GM10266 (cell line): ENCODE results near the gene PCF11.

Experiments
- DNase-seq: peaks from one replicate; pipeline ENCODE4 v3.0.0; 2012; ENCODE audit errors: extremely low spot score
- CTCF ChIP-seq: IDR thresholded peaks from 2 replicates; pipeline ENCODE4 v1.5.1; 2012; ENCODE audit warnings: mild to moderate bottlenecking, low read depth; ENCODE audit not compliant: control insufficient read depth, insufficient read depth; ENCODE audit errors: missing control alignments

Gene PCF11

GRCh38 chr11:83172551-83172950, 15.6 kb downstream of the PCF11 start:
- TF ChIP-seq CTCF, result no peak
- no peak for DNase-seq

DNA sequence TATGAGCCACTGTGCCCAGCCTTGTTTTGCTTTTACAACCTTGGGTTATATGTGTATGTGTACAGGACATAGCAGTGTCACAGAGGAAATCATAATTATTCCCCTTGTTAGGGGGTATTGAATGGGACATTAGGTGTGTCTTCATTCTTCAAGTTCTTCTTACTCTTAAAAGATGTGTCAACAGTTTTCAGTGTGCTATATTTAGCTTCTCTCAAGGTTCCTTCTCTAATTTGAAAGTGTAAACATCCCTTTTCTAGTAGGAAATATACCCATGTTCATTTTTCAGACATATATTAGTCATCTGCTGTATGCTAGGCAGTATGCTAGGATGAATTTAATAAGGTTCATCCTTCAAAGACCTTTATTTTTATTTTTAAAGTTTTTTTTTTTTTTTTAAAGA, 17.1 kb downstream of the PCF11 start:
- TF ChIP-seq CTCF, result no peak
- DNase-seq, result no peak

DNA sequence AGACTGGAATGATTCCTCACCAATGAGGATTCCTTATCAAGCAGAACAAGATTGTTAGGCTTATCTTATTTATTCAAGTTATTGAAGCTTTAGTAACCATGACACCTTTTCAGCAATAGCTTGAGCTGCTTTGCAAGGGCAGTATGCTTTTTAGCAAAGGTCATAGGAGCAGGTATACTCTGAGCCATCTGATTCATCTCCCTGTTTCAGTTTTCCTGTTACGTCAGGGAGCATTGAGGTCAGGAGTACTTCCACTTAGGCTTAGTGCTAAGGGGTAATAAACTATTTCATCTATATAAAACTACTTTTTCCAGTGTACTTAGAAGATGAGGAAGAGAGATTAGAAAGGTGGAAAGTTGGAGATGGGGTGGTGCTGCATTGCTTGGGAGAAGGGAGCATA, 18.9 kb downstream of the PCF11 start:
- TF ChIP-seq CTCF, result no peak

DNA sequence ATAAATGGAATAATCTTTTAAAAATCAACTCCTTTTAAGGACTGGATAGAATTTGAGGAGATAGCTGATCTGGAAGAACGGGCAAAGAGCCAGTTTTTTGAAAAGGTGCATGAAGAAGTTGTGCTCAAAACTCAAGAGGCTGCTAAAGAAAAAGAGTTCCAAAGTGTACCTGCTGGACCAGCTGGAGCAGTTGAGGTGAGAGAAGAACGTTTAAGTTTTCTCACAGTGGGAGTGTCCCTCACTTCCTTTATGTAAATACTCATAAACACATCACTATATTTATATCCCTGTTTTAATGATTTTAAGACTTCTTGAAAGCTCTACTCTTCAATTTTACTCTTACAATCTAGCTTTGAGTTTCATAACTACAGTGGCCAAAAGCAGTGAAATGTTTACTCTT, 24.9 kb downstream of the PCF11 start:
- no peak for DNase-seq
- TF ChIP-seq CTCF, result no peak

More for the DNA sequence above, 18.9 kb downstream of the PCF11 start:
- DNase-seq, result no peak

DNA sequence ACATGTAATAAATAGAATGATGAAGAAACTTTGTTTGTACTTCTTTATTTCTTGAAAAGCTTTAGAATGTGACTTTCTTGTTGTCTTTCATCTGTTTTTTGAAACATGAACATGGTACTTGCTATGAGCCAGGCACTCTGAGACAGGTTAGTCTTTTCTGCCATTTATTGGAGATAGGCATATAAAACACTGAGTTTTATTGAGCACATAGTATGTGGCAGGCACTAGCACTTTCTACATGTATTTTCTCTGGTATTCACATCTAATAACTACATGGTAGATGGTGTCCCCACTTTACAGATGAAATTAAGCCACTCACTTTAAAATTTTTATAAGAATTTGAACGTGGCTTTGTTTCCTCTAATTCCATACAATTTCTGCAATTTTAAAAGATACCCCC, 28.8 kb downstream of the PCF11 start:
- no peak for TF ChIP-seq CTCF
- DNase-seq, result no peak

- no peak for TF ChIP-seq CTCF
Measured at GRCh38 chr11:83187465-83187864, 30.5 kb downstream of the PCF11 start.

GRCh38 chr11:83191491-83191890, 34.6 kb downstream of the PCF11 start:
- no peak for TF ChIP-seq CTCF
- DNase-seq, result no peak

More at GRCh38 chr11:83187465-83187864, 30.5 kb downstream of the PCF11 start:
- no peak for DNase-seq
